Cardiac fibroblast (primary cell): Measurements from ENCODE around the gene PKD1L1.
"Not testable (repeated sequence)": the region's sequence is repeated elsewhere in the genome, so short reads cannot be mapped to it uniquely, and the experiment has no call there.

Source experiments
- DNase-seq, 2 donors: peaks; one replicate each; pipeline versions ENCODE4 v3.0.0 to v3.0.0-alpha.2; 2010; ENCODE audit warnings: low read depth in 2 of 2
- H3K4me3 ChIP-seq, 2 donors: replicated peaks in 1 of 2; 1 replicate in 1 of 2; 2 replicates in 1 of 2; pipeline ENCODE4 v1.5.1; 2011; ENCODE audit warnings: low read depth in 2 of 2, low read length in 2 of 2, mild to moderate bottlenecking in 2 of 2, moderate library complexity in 1 of 2
- TF ChIP-seq, protein P1 (sequence below): IDR thresholded peaks from one replicate; pipeline ENCODE4 v1.5.1; 2011; ENCODE audit warnings: low read depth, mild to moderate bottlenecking, low read length, inconsistent platforms

PKD1L1 gene

DNA sequence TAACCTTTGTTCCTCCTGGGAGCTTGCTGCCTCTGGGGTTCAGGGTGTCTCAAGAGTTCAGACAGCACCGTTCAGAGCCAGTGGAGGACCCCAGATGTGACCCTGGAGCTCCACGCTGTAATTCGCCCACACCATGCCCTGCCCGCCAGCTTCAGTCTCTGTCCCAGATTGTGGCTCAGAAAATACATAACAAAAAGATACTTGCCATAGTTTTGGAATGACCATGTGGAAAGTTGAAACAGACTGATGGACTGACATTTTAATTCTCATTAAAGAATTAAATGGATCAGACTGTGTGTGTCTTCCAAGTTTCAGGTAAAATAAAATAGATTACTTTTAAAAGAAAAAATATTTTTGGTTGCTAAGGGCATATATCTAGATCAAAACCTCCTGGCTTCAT is 191.6 kb downstream of the PKD1L1 start:
- DNase-seq = no peak
- TF ChIP-seq, protein P1, sequence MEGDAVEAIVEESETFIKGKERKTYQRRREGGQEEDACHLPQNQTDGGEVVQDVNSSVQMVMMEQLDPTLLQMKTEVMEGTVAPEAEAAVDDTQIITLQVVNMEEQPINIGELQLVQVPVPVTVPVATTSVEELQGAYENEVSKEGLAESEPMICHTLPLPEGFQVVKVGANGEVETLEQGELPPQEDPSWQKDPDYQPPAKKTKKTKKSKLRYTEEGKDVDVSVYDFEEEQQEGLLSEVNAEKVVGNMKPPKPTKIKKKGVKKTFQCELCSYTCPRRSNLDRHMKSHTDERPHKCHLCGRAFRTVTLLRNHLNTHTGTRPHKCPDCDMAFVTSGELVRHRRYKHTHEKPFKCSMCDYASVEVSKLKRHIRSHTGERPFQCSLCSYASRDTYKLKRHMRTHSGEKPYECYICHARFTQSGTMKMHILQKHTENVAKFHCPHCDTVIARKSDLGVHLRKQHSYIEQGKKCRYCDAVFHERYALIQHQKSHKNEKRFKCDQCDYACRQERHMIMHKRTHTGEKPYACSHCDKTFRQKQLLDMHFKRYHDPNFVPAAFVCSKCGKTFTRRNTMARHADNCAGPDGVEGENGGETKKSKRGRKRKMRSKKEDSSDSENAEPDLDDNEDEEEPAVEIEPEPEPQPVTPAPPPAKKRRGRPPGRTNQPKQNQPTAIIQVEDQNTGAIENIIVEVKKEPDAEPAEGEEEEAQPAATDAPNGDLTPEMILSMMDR = no peak
- H3K4me3 ChIP-seq = no peak overlapping the region

DNA sequence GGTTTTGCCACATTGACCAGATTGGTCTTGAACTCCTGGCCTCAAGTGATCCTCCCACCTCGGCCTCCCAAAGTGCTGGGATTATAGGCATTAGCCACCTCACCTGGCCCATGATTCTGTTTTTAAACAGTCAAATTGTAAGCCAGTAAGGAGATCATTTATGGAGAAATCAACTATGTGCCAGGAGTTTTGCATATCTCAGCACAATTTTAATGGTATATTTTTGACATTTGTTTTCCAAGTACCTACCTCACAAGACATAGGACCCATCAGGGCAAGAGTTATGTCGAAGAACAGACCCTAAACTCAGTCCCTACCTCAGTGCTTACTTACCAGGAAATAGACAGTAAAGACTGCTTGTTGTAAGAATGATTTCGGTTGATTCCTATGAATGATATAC is 193.0 kb downstream of the PKD1L1 start:
- H3K4me3 ChIP-seq = no peak overlapping the region
- DNase-seq = no peak
- TF ChIP-seq, protein P1 = no peak

DNA sequence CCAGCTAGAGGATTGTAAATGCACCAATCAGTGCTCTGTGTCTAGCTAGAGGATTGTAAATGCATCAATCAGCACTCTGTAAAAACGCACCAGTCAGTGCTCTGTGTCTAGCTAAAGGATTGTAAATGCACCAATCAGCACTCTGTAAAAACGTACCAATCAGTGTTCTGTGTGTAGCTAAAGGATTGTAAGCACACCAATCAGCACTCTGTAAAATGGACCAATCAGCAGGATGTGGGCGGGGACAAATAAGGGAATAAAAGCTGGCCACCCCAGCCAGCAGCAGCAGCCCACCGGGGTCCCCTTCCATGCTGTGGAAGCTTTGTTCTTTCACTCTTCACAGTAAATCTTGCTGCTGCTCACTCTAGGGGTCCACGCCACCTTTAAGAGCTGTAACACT is 196.5 kb downstream of the PKD1L1 start:
- not testable (repeated sequence) for DNase-seq, H3K4me3 ChIP-seq

DNA sequence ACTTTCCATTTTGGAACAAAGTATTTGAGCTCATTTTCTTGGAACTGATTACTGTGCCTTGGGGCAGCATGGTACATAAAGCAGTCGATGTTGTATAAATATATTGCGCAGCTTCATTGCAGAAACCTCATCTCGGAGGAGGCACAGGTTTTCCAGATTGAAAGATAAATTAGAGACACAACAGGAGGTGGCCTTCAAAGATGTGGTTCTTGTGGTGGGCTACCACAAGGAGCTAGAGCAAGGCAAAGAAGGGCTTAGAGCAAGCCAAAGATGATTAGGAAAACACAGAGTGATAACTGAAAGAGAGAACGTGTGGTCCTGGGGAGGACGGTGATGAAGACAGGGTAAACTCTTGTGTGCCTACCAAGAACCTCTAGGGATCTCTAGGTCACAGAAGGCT is 197.2 kb downstream of the PKD1L1 start:
- DNase-seq = no peak
- TF ChIP-seq, protein P1 = no peak
- no peak overlapping the region for H3K4me3 ChIP-seq

DNA sequence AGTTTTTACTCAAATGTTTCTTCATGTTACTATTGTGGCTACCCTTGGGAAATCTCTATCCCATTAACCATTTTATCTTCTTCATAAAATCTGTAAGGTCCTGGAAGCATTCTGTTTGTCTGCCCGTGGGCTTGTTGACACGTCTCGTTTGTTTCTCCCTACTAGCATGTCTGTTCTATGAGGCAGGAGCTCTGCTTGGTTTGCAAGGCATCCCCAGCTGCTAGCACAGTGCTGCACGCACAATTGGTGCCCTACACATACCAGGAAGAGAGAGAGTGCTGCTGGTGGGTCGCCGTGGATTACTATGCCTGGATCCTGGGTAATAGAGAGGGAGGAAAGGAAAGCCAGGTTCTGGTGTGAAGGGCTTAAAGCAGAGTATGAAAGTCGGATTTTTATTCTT is 200.2 kb downstream of the PKD1L1 start:
- TF ChIP-seq, protein P1 = no peak

DNA sequence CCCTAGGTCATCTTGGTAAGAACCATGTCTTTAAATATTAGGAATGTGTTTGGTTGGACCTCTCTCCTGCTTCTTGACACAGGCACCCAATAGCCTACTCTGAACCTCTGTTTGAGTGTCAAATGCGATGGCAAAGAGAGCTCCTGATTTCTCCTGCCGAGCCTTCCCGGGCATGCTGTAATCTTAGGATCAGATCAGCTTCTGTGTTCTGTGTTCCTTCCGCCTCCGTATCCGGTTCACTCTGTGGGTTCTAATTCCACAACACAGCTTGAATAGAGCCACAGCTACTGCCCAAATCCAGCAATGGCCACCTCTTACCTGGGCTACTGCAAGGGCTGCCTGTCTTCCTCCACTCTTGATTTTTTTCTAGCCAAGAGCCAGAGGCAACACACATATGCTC is 201.1 kb downstream of the PKD1L1 start:
- no peak for DNase-seq
- TF ChIP-seq, protein P1 = no peak
- H3K4me3 ChIP-seq = no peak overlapping the region

More for the DNA sequence above, 200.2 kb downstream of the PKD1L1 start:
- DNase-seq = no peak
- no peak overlapping the region for H3K4me3 ChIP-seq

DNA sequence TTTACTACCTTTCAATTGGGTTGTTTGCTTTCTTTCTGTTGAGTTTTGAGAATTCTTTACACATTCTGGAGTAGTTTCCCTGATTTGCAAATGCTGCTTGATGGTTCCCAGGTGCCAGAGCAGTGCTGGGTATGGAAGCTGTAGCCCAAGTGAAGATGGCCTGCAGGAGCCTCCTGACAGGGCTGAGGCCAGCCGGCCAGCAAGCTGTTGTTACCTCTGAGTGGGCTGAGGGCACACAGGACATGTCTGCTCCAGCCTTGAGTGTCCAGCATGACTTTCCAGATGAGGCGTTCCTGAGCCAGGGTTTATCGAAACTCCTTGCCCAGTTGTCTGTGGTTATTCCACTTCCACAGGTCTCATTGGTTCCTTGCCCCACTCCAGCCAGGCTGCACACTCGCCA is 201.8 kb downstream of the PKD1L1 start:
- DNase-seq = no peak
- no peak overlapping the region for H3K4me3 ChIP-seq
- TF ChIP-seq, protein P1 = no peak
